ENCODE measurements around the gene IDH3A. TPM values are rescaled to one million over a fixed set of nuclear protein-coding genes. Genes with fewer than 3 reads are reported as not detected.
A peak's percentile ranks its signal among the peaks of the same experiment; 100 is the strongest.

Gene IDH3A
- total RNA-seq, 1 donor from 2014 or later, result 60.2 TPM

- peaks cover 25% of the 10 kb centered on the region for H3K4me1 ChIP-seq
- H3K9me3 ChIP-seq, result no peaks in the 10 kb centered on the region
- H3K27ac ChIP-seq, result peak within 1 kb of the TSS; percentile 88
- peak within 1 kb of the TSS; percentile 63 to 77 for H3K4me3 ChIP-seq
- TF ChIP-seq CTCF (IDR thresholded peaks at IDR 0.05) (peak; percentile 56 to 74 (median 71)), POLR2AphosphoS5 (IDR thresholded peaks at IDR 0.05; ENCODE audit: insufficient read depth in 1 of 2, low read depth in 1 of 2) (peak in 1 of 2 donors; percentile 68), POLR2A (IDR thresholded peaks at IDR 0.05) (no peak)
- no peak for DNase-seq (ENCODE audit: extremely low spot score in 2 of 2)
- H3K27me3 ChIP-seq, result no peaks in the 10 kb centered on the region
- intact Hi-C loops (cut with DNase I), result loop anchor here (10.0 kb wide), 1 partner anchor 293 kb away; no protein-coding TSS in a partner anchor
- no peaks in the 10 kb centered on the region for H3K36me3 ChIP-seq
Observed at GRCh38 chr15:78131295-78132061, 17.7 kb upstream of the IDH3A start, which contains the start of gene CIB2. CIB2 (minus strand) TSS chr15:78131445; CDS start chr15:78131215, 230 bp downstream.

- no peaks in the 10 kb centered on the region for H3K27me3 ChIP-seq
- no peaks in the 10 kb centered on the region for H3K36me3 ChIP-seq
- H3K27ac ChIP-seq, result no peak overlapping the region
- no peak for DNase-seq (ENCODE audit: extremely low spot score in 2 of 2)
- peaks cover 25% of the 10 kb centered on the region for H3K4me1 ChIP-seq
- no peak overlapping the region for H3K4me3 ChIP-seq
- intact Hi-C loops (cut with DNase I), result loop anchor here (10.0 kb wide), 1 partner anchor 291 kb away; no protein-coding TSS in a partner anchor
- no peaks in the 10 kb centered on the region for H3K9me3 ChIP-seq
- TF ChIP-seq CTCF (IDR thresholded peaks at IDR 0.05) (no peak), POLR2A (IDR thresholded peaks at IDR 0.05) (no peak), POLR2AphosphoS5 (IDR thresholded peaks at IDR 0.05; ENCODE audit: insufficient read depth in 1 of 2, low read depth in 1 of 2) (peak in 1 of 2 donors; percentile 73)
Observed at GRCh38 chr15:78133801-78134200, 15.4 kb upstream of the IDH3A start.

- Histone ChIP-seq H3K27me3 (no peaks in the 10 kb centered on the region), H3K4me3 (no peak overlapping the region), H3K9me3 (no peaks in the 10 kb centered on the region), H3K27ac (no peak overlapping the region), H3K4me1 (peaks cover 6% of the 10 kb centered on the region), H3K36me3 (no peaks in the 10 kb centered on the region)
- intact Hi-C loops (cut with DNase I), result loop anchor here (10.0 kb wide), 1 partner anchor 285 kb away; no protein-coding TSS in a partner anchor
- DNase-seq (ENCODE audit: extremely low spot score in 2 of 2), result peak in 1 of 2 donors; percentile 20
- TF ChIP-seq CTCF (IDR thresholded peaks at IDR 0.05) (no peak), POLR2A (IDR thresholded peaks at IDR 0.05) (no peak), POLR2AphosphoS5 (IDR thresholded peaks at IDR 0.05; ENCODE audit: insufficient read depth in 1 of 2, low read depth in 1 of 2) (no peak)
Observed at GRCh38 chr15:78139578-78139977, 9.6 kb upstream of the IDH3A start.

- Histone ChIP-seq H3K9me3 (no peaks in the 10 kb centered on the region), H3K27me3 (no peaks in the 10 kb centered on the region), H3K27ac (no peak overlapping the region), H3K36me3 (no peaks in the 10 kb centered on the region), H3K4me1 (peaks cover 6% of the 10 kb centered on the region), H3K4me3 (no peak overlapping the region)
- intact Hi-C loops (cut with DNase I), result no loop called here
- TF ChIP-seq CTCF (IDR thresholded peaks at IDR 0.05) (no peak), POLR2AphosphoS5 (IDR thresholded peaks at IDR 0.05; ENCODE audit: insufficient read depth in 1 of 2, low read depth in 1 of 2) (no peak), POLR2A (IDR thresholded peaks at IDR 0.05) (no peak)
- DNase-seq (ENCODE audit: extremely low spot score in 2 of 2), result no peak
Observed at GRCh38 chr15:78140292-78140691, 8.9 kb upstream of the IDH3A start.

GRCh38 chr15:78142332-78142731, 6.8 kb upstream of the IDH3A start:
- no peaks in the 10 kb centered on the region for H3K27me3 ChIP-seq
- TF ChIP-seq POLR2AphosphoS5 (IDR thresholded peaks at IDR 0.05; ENCODE audit: insufficient read depth in 1 of 2, low read depth in 1 of 2) (no peak), CTCF (IDR thresholded peaks at IDR 0.05) (no peak), POLR2A (IDR thresholded peaks at IDR 0.05) (no peak)
- intact Hi-C loops (cut with DNase I), result no loop called here

More at GRCh38 chr15:78142332-78142731, 6.8 kb upstream of the IDH3A start:
- H3K9me3 ChIP-seq, result no peaks in the 10 kb centered on the region
- no peak overlapping the region for H3K27ac ChIP-seq
- no peaks in the 10 kb centered on the region for H3K36me3 ChIP-seq
- H3K4me1 ChIP-seq, result no peaks in the 10 kb centered on the region
- no peak overlapping the region for H3K4me3 ChIP-seq
- no peak for DNase-seq (ENCODE audit: extremely low spot score in 2 of 2)
